Measurements from ENCODE around the gene HNF4A. TPM values are rescaled to one million over a fixed set of nuclear protein-coding genes. Genes with fewer than 3 reads are reported as not detected.

HNF4A gene
- total RNA-seq, 1 donor from 2014 or later, result not detected

- intact Hi-C loops (cut with DNase I), result no loop called here
- no peak for ATAC-seq (ENCODE audit: poor library complexity)
- no peak for DNase-seq
These were observed 75.6 kb downstream of the HNF4A start for GRCh38 chr20:44431118-44431501.

- intact Hi-C loops (cut with DNase I), result no loop called here
- no peak for DNase-seq
- ATAC-seq (ENCODE audit: poor library complexity), result no peak
These were observed 76.2 kb downstream of the HNF4A start for GRCh38 chr20:44431502-44432234.

- ATAC-seq (ENCODE audit: poor library complexity) (no peak), DNase-seq (no peak)
- intact Hi-C loops (cut with DNase I), result no loop called here
These were observed 77.4 kb downstream of the HNF4A start for GRCh38 chr20:44432618-44433577.

GRCh38 chr20:44433751-44434538 is 78.4 kb downstream of the HNF4A start:
- intact Hi-C loops (cut with DNase I), result no loop called here
- DNase-seq (no peak), ATAC-seq (ENCODE audit: poor library complexity) (no peak)

- ATAC-seq (ENCODE audit: poor library complexity) (no peak), DNase-seq (no peak)
- intact Hi-C loops (cut with DNase I), result no loop called here
These were observed 80.3 kb downstream of the HNF4A start for GRCh38 chr20:44435630-44436335.

GRCh38 chr20:44436393-44436792 is 80.9 kb downstream of the HNF4A start:
- no peak for ATAC-seq (ENCODE audit: poor library complexity)

GRCh38 chr20:44437497-44437896 is 82.0 kb downstream of the HNF4A start:
- intact Hi-C loops (cut with DNase I), result no loop called here
- DNase-seq (no peak), ATAC-seq (ENCODE audit: poor library complexity) (no peak)

More at GRCh38 chr20:44436393-44436792, 80.9 kb downstream of the HNF4A start:
- no peak for DNase-seq
- intact Hi-C loops (cut with DNase I), result no loop called here

GRCh38 chr20:44438782-44439181 is 83.3 kb downstream of the HNF4A start:
- no peak for ATAC-seq (ENCODE audit: poor library complexity)
- no peak for DNase-seq
- intact Hi-C loops (cut with DNase I), result no loop called here

GRCh38 chr20:44439318-44439717 is 83.8 kb downstream of the HNF4A start:
- DNase-seq, result no peak
- no peak for ATAC-seq (ENCODE audit: poor library complexity)
- intact Hi-C loops (cut with DNase I), result no loop called here

- intact Hi-C loops (cut with DNase I), result no loop called here
- ATAC-seq (ENCODE audit: poor library complexity), result peak; percentile 45
- no peak for DNase-seq
These were observed 87.0 kb downstream of the HNF4A start for GRCh38 chr20:44442298-44443070.

GRCh38 chr20:44445742-44446710 is 90.5 kb downstream of the HNF4A start:
- no peak for DNase-seq
- ATAC-seq (ENCODE audit: poor library complexity), result no peak
- intact Hi-C loops (cut with DNase I), result no loop called here

GRCh38 chr20:44447827-44448419 is 92.4 kb downstream of the HNF4A start:
- DNase-seq, result no peak
- intact Hi-C loops (cut with DNase I), result no loop called here
- no peak for ATAC-seq (ENCODE audit: poor library complexity)

GRCh38 chr20:44448753-44449546 is 93.5 kb downstream of the HNF4A start:
- DNase-seq (no peak), ATAC-seq (ENCODE audit: poor library complexity) (no peak)
- intact Hi-C loops (cut with DNase I), result no loop called here

GRCh38 chr20:44449864-44450263 is 94.4 kb downstream of the HNF4A start:
- intact Hi-C loops (cut with DNase I), result no loop called here
- DNase-seq (no peak), ATAC-seq (ENCODE audit: poor library complexity) (no peak)

GRCh38 chr20:44450281-44450889 is 94.9 kb downstream of the HNF4A start:
- ATAC-seq (ENCODE audit: poor library complexity), result no peak

More at GRCh38 chr20:44450281-44450889, 94.9 kb downstream of the HNF4A start:
- intact Hi-C loops (cut with DNase I), result no loop called here
- no peak for DNase-seq

Measured in Right ventricle myocardium superior (tissue), 1 donor.